ES-I3 (cell line): Measurements from ENCODE around the gene ALDH4A1.

Source experiments
- H3K36me3 ChIP-seq: 2 replicates; pipeline ENCODE4 v1.6.1; 2013; ENCODE audit warnings: mild to moderate bottlenecking, low read length, control low read depth, moderate library complexity; ENCODE audit not compliant: insufficient read depth
- H3K4me1 ChIP-seq: 2 replicates; pipeline ENCODE4 v1.6.1; 2013; ENCODE audit warnings: mild to moderate bottlenecking, control low read depth, low read length; ENCODE audit not compliant: insufficient read depth
- H3K9ac ChIP-seq: 2 replicates; pipeline ENCODE4 v1.6.1; 2013; ENCODE audit warnings: low read depth, mild to moderate bottlenecking, low read length, moderate library complexity
- H3K9me3 ChIP-seq: 2 replicates; pipeline ENCODE4 v1.6.1; 2013; ENCODE audit warnings: mild to moderate bottlenecking, low read length, moderate library complexity; ENCODE audit not compliant: control insufficient read depth, insufficient read depth

ALDH4A1 gene

GRCh38 chr1:18883636-18884418, 18.5 kb downstream of the ALDH4A1 start:
- no peaks in the 10 kb centered on the region for H3K9me3 ChIP-seq
- no peaks in the 10 kb centered on the region for H3K4me1 ChIP-seq
- H3K9ac ChIP-seq, result no peak overlapping the region
- H3K36me3 ChIP-seq, result no peaks in the 10 kb centered on the region; the same call in 1 of the 2 replicates

DNA sequence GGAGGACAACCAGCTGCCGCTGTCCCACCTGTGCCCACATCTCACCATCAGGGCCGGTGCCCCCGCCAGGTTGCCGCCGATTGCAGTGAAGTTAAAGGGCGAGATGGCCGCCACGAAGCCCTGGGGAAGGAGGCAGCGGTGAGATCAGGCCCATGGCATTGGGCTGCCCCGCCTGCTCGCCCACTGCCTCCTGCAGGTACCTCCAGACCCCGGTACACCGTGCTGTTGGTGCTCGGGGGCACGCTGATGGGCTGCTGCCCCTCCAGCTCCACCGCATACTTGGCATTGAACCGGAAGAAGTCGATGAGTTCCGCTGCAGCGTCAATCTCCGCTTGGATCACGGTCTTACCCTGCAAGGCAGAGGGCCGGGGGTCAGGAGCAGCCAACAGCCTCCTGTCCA, 19.3 kb downstream of the ALDH4A1 start:
- H3K36me3 ChIP-seq, result no peaks in the 10 kb centered on the region
- no peaks in the 10 kb centered on the region for H3K9me3 ChIP-seq
- H3K9ac ChIP-seq, result no peak overlapping the region
- H3K4me1 ChIP-seq, result no peaks in the 10 kb centered on the region

GRCh38 chr1:18882486-18882885, 19.9 kb downstream of the ALDH4A1 start:
- Histone ChIP-seq H3K9ac (no peak overlapping the region), H3K4me1 (no peaks in the 10 kb centered on the region), H3K36me3 (no peaks in the 10 kb centered on the region), H3K9me3 (no peaks in the 10 kb centered on the region)

GRCh38 chr1:18881642-18882431, 20.5 kb downstream of the ALDH4A1 start:
- Histone ChIP-seq H3K9ac (no peak overlapping the region), H3K4me1 (no peaks in the 10 kb centered on the region), H3K36me3 (no peaks in the 10 kb centered on the region), H3K9me3 (no peaks in the 10 kb centered on the region)

GRCh38 chr1:18881164-18881563, 21.2 kb downstream of the ALDH4A1 start:
- H3K4me1 ChIP-seq, result no peaks in the 10 kb centered on the region
- H3K9ac ChIP-seq, result no peak overlapping the region
- H3K9me3 ChIP-seq, result no peaks in the 10 kb centered on the region
- no peaks in the 10 kb centered on the region for H3K36me3 ChIP-seq

GRCh38 chr1:18880585-18880984, 21.8 kb downstream of the ALDH4A1 start:
- H3K4me1 ChIP-seq, result no peaks in the 10 kb centered on the region
- H3K36me3 ChIP-seq, result no peaks in the 10 kb centered on the region

GRCh38 chr1:18879791-18880309, 22.5 kb downstream of the ALDH4A1 start:
- H3K36me3 ChIP-seq, result no peaks in the 10 kb centered on the region
- no peak overlapping the region for H3K9ac ChIP-seq
- no peaks in the 10 kb centered on the region for H3K9me3 ChIP-seq
- H3K4me1 ChIP-seq, result no peaks in the 10 kb centered on the region

More at GRCh38 chr1:18880585-18880984, 21.8 kb downstream of the ALDH4A1 start:
- Histone ChIP-seq H3K9me3 (no peaks in the 10 kb centered on the region), H3K9ac (no peak overlapping the region)

DNA sequence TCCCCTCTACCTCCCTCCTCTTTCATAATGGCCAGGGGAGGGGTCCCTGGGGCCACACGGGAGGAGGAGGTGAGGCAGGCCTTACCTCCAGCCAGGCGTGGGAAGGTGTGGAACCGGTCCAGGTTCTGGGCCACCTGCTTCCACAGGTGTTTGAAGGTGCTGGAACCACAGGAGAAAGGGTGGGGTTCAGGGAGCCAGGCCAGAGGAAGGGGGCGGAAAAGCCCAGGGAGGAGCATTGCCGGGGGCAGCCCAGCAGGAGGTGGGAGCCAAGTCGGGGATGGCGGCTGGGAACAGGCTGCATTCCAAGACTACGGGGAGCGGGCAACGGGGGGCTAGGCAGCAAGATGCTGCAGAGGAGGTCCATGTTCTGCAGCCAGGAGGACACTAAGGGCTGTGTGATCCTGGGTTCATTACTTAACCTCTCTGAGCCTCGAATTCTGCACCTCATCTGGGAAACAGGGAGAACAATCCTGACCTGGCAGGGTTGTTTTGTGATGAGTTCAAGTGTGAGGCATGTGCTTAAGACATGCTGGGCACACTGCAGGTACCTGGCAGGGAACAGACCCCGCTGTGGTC, 23.1 kb downstream of the ALDH4A1 start:
- Histone ChIP-seq H3K36me3 (no peaks in the 10 kb centered on the region), H3K4me1 (no peaks in the 10 kb centered on the region), H3K9ac (no peak overlapping the region), H3K9me3 (no peaks in the 10 kb centered on the region)

- no peak overlapping the region for H3K9ac ChIP-seq
- no peaks in the 10 kb centered on the region for H3K36me3 ChIP-seq
- H3K4me1 ChIP-seq, result no peaks in the 10 kb centered on the region
- H3K9me3 ChIP-seq, result no peaks in the 10 kb centered on the region
These were observed 23.7 kb downstream of the ALDH4A1 start for GRCh38 chr1:18878538-18879214.

DNA sequence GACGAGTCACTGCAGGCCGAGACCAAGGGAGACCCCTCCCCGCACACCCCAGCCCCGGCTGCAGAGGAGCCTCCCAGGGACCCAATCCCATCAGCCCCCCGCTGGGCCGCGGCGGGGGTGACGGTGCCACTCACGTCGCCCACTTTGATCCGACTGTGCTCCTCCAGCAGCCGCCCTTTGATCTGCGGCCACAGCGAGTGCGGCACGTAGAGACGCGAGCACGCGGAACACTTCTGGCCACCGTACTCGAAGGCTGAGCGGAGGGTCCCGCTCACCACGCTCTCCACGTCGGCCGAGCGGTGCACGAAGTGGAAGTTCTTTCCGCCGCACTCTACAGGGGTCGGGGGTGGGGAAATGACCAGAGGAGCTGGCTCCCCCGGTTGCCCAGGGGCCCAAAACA, 25.1 kb downstream of the ALDH4A1 start:
- H3K9ac ChIP-seq, result no peak overlapping the region

DNA sequence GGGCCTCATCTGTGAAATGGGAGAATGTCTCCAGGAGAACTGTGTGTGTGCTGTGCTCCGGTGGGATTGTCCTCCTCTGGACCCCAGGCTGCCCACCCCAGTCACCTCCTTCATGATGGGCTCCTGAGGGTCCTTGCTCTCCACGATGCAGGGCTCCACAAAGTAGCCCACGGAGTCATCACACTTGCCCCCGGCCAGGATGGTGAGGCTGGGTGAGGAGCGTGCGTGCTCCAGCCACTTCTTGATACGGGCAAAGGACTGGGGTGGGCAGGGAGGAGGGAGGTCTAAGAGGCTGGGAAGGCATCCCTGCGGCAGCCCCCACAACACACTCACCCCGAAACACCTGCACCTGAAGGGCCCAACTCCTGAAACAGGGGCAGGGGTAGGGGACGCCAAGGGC, 26.1 kb downstream of the ALDH4A1 start:
- Histone ChIP-seq H3K9me3 (no peaks in the 10 kb centered on the region), H3K4me1 (no peaks in the 10 kb centered on the region), H3K9ac (no peak overlapping the region), H3K36me3 (no peaks in the 10 kb centered on the region)

More for the DNA sequence above, 25.1 kb downstream of the ALDH4A1 start:
- Histone ChIP-seq H3K36me3 (no peaks in the 10 kb centered on the region), H3K4me1 (no peaks in the 10 kb centered on the region), H3K9me3 (no peaks in the 10 kb centered on the region)

DNA sequence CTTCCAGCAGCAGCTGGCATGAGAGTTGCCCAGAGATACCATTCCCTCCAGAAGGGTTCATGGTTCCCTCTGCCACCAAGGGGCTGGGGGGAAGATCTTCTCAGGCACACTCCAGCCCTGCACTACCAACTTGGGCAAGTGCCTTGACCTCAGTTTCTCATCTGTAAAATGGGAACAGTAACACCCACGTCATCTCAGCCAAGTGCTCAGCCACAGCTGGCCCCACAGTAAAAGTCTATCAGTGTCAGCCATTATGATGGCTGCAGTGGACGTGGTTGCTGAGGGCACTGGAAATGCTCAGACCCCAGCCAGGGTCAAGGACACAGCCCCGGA, 26.6 kb downstream of the ALDH4A1 start:
- H3K36me3 ChIP-seq, result no peaks in the 10 kb centered on the region
- no peak overlapping the region for H3K9ac ChIP-seq
- no peaks in the 10 kb centered on the region for H3K9me3 ChIP-seq
- no peaks in the 10 kb centered on the region for H3K4me1 ChIP-seq

DNA sequence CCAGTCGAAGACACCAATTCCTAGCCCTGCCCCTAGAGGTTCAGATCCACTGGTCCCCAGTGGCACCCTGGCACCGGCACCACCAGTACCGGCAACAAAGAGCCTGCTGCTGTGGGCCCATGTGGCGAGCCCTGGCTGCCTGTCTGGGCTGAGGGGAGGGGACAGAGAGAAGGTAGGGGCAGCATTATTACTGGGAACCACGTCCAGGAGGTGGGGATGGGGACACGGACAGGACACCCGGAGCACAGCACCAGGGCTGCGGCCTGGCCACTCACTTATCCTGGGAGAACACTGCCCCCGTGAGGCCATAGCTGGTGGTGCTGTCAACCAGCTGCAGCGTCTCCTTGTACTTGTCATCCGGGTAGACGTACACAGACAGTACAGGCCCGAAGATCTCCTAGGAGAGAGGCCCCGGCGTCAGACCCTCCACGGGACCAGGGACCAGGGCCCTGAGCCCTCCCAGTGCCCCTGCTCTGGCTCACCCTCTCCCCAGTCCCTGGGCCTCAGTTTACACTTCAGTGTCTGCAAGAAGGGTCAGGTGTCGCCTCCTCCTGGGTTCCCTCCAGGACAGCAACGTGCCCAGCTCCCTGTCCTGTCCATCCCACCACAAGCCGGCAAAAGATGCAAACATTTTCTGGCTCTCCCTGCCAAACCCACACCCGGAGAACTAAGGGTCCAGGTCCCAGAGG, 27.1 kb downstream of the ALDH4A1 start:
- Histone ChIP-seq H3K36me3 (no peaks in the 10 kb centered on the region), H3K4me1 (0 out of 2 replicates have a peak, but pooled peaks cover under 1% of the 10 kb centered on the region), H3K9me3 (no peaks in the 10 kb centered on the region), H3K9ac (no peak overlapping the region)

DNA sequence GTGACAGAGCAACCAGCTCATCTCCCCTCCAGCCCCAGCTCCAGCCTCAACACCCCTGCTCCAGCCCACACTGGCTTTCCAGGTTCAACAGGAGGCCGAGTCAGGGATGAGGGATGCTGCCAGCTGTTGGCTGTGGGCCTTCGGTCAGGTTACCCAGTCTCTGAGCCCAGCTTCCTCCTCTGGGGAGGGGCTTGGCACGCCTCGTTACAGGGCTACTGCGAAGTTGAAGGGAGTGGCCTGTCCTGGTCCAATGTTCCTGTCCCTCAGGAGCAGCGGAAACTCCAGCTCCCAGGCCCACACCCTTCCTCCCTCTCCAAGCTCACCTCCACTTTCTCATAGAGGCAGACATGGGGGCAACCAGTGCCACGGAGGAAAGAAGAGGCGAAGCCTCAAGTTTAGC, 27.8 kb downstream of the ALDH4A1 start:
- 0 out of 2 replicates have a peak, but pooled peaks cover 5% of the 10 kb centered on the region for H3K4me1 ChIP-seq
- no peak overlapping the region for H3K9ac ChIP-seq
- H3K36me3 ChIP-seq, result no peaks in the 10 kb centered on the region
- no peaks in the 10 kb centered on the region for H3K9me3 ChIP-seq
